ENCODE results near the gene DENND1A.

- TF ChIP-seq CTCF (IDR thresholded peaks at IDR 0.05) (no peak), POLR2AphosphoS5 (IDR thresholded peaks at IDR 0.05) (no peak), EP300 (IDR thresholded peaks at IDR 0.05) (no peak)
Measured at GRCh38 chr9:123523845-123524244, 406.1 kb downstream of the DENND1A start.
